SK-N-MC (cell line): ENCODE measurements around the gene PKN3.

Source experiments
- DNase-seq: peaks from one replicate; pipeline ENCODE4 v3.0.0-alpha.2; 2011; ENCODE audit warnings: low read depth, low spot score
- H3K27ac ChIP-seq: fragments of 200-600 bp; sonication (generic); 2 replicates; pipeline ENCODE4 v1.5.1; 2016; ENCODE audit warnings: mixed run types
- H3K36me3 ChIP-seq: fragments of 200-600 bp; sonication (generic); 2 replicates; pipeline ENCODE4 v1.6.1; 2017; ENCODE audit warnings: antibody characterized with exemption, low read length, mixed read lengths; ENCODE audit not compliant: insufficient read depth
- H3K4me3 ChIP-seq: fragments of 200-600 bp; sonication (generic); 2 replicates; pipeline ENCODE4 v1.5.1; 2016
- H3K9ac ChIP-seq: fragments of 200-600 bp; sonication (generic); 2 replicates; pipeline ENCODE4 v1.8.0; 2017; ENCODE audit warnings: mixed run types, mixed read lengths; ENCODE audit not compliant: insufficient read length
- H3K9me3 ChIP-seq: fragments of 200-600 bp; sonication (generic); 2 replicates; pipeline ENCODE4 v1.6.1; 2017; ENCODE audit warnings: low read depth, mild to moderate bottlenecking, antibody characterized with exemption, low read length, moderate library complexity, mixed read lengths
- EZH2 ChIP-seq: fragments of 200-600 bp; sonication (generic); IDR thresholded peaks from one replicate; pipeline ENCODE4 v1.6.1; 2017; ENCODE audit warnings: antibody characterized with exemption
- FOXP2 ChIP-seq: optimal IDR thresholded peaks from 2 replicates; pipeline ENCODE3; 2011; ENCODE audit warnings: mild to moderate bottlenecking, moderate library complexity; ENCODE audit not compliant: insufficient read depth; ENCODE audit errors: extremely low read length, control extremely low read depth
- POLR2AphosphoS5 ChIP-seq: IDR thresholded peaks from 2 replicates; pipeline ENCODE4 v1.6.1; 2012; ENCODE audit warnings: mild to moderate bottlenecking, low read depth, low read length, borderline replicate concordance

The PKN3 gene

DNA sequence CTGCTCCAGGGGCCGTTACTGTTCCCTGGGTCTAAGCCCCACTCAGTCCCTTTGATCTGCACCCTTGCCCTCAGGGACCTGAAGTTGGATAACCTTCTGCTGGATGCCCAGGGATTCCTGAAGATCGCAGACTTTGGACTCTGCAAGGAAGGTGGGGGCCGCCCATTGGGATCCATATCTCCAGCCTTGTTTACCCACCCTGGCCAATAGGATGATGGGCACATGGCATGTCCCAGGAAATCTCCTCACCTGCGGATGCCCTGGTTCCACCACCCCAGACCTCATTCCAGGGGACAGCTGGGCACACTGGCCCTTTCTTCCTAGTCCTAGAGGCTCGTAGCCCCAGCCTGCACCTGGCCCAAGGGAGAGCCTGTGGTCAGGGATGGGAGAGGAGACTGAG, 16.2 kb downstream of the PKN3 start:
- DNase-seq = no peak
- Histone ChIP-seq H3K27ac (no peak overlapping the region), H3K4me3 (no peak overlapping the region), H3K36me3 (peaks cover 3% of the 10 kb centered on the region; the same call in 1 of the 2 replicates), H3K9ac (no peak overlapping the region), H3K9me3 (no peaks in the 10 kb centered on the region)
- TF ChIP-seq POLR2AphosphoS5 (no peak), EZH2 (no peak), FOXP2 (no peak)

DNA sequence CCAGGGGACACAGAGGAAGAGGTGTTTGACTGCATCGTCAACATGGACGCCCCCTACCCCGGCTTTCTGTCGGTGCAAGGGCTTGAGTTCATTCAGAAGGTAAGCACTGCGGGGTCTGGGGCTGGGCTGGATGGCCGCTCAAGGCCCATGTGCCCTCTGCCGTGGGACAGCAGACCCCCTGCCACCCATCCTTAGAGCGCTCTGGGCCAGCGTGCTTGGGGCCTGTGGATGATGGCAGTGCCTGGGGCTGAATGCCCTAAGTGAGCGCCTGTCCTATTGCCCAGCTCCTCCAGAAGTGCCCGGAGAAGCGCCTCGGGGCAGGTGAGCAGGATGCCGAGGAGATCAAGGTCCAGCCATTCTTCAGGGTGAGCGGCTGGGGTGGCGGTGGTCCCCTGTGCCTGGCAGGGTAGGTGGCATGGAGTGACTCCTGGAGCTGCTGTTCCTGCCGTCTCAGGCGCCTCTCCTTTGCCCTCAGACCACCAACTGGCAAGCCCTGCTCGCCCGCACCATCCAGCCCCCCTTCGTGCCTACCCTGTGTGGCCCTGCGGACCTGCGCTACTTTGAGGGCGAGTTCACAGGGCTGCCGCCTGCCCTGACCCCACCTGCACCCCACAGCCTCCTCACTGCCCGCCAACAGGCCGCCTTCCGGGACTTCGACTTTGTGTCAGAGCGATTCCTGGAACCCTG, 17.8 kb downstream of the PKN3 start:
- Histone ChIP-seq H3K4me3 (no peak overlapping the region), H3K9ac (no peak overlapping the region), H3K9me3 (no peaks in the 10 kb centered on the region), H3K36me3 (peaks cover 3% of the 10 kb centered on the region; the same call in 1 of the 2 replicates), H3K27ac (no peak overlapping the region)
- TF ChIP-seq FOXP2 (no peak), EZH2 (no peak), POLR2AphosphoS5 (no peak)
- DNase-seq = no peak

DNA sequence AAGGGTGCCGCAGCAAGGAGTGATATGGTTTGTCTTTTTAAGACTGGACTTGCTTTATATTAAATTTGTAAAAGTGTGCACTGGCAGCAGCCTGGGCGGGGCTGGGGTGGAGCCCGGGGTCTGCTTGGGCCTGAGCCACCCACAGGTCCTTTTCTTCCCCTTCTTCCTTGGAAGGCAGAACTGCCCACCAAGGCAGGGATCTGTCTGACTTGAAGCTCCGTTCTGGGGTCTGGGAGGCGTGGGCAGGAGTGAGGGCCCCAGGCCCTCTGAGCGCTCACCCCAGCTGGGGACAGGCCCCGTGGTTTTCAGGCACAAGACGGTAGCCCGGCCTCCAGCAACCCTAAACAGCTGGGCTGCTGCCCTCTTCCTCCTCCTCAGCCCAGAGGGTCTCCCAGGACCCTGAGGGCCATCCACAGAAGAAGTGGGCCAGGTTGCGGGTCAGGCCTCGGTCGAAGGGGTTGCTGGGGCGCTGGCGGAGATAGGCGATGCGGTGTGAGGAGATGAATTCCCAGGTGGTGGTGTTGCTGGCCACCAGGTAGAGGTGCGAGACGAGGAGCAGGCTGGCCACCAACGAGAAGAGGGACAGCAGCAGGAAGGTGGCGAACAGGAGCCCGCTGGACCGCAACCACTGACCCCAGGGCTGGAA, 18.7 kb downstream of the PKN3 start:
- Histone ChIP-seq H3K9me3 (no peaks in the 10 kb centered on the region), H3K27ac (no peak overlapping the region), H3K9ac (no peak overlapping the region), H3K4me3 (no peak overlapping the region), H3K36me3 (peaks cover 3% of the 10 kb centered on the region; the same call in 1 of the 2 replicates)
- TF ChIP-seq POLR2AphosphoS5 = no peak
- TF ChIP-seq FOXP2 = no peak
- TF ChIP-seq EZH2 = no peak
- DNase-seq = no peak

DNA sequence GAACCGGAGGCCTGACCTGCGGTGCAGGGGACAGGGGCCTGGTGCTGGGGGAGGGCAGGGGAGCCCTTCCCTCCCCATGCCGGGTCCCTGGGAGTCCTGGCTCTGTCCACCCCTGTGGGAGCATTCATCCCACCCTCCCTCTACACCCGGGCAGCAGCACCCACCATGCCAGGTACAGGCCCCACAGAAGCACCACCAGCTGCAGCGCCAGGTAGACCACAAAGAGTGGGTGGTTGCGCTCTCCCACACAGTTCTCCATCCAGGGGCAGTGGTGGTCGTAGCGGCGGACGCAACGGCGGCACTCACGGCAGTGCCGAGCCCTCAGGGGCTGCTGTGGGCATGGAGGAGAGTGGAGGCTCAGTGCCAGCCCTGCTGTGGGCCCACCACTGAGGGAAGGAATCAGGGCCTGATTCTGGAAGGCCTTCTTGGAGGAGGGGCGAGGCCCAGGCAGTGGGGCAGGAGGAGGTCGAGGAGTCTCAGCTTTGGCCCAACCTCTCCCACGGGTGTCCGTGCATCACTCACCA, 19.2 kb downstream of the PKN3 start:
- Histone ChIP-seq H3K27ac (no peak overlapping the region), H3K36me3 (peaks cover 3% of the 10 kb centered on the region; the same call in 1 of the 2 replicates), H3K9ac (no peak overlapping the region), H3K9me3 (no peaks in the 10 kb centered on the region), H3K4me3 (no peak overlapping the region)
- no peak for DNase-seq
- TF ChIP-seq FOXP2 = no peak
- TF ChIP-seq EZH2 = no peak
- TF ChIP-seq POLR2AphosphoS5 = no peak

DNA sequence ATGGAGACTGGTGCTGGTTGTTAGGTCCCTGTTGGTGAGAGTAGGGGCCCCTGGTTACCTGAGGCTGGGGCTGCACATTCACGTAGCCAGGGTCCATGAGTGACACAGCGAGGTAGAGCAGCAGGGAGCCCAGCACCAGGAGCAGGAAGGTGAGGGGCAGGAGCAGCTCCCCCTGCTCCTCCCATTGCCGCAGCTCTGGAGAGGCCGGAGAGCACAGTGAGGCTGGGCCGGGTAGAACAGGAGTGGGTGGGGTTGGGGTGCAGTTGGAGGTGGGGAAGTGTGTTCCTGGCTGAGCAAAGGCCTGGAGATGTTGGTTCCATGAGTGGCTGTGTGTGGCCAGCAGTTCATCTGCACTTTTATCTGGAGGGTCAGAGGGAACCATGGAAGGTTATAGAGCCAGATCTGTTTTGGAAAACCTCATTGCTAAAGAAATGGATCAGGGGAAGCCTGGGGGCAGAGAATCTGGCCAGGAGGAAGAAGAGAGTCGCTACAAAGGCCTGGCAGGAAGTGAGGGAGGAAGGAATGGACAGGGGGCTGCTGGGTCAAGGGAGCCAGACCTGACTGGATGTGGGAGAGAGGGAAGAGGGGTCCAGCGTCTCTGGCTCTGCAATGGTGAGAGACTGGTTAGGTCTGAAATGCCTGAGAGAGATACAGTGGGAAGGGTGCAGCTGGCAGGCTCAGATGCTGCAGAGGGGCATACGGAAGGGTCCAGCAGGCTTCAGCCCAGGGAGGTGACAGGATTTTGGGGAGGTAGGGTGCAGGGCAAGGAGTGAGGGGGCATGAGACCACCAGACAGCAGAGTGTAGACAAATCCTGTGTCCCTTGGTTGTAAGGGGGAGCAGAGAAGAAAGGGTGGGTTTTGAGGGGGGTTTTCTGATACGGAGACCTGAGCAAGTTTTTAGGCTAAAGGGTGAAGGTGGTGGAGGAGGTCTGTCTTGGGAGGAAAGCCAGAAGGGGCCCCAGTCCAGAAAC, 20.4 kb downstream of the PKN3 start:
- Histone ChIP-seq H3K4me3 (peak overlapping the region; percentile 81), H3K27ac (0 out of 2 replicates have a peak overlapping the region, but pooled peaks have one; percentile 17), H3K9me3 (no peaks in the 10 kb centered on the region), H3K9ac (no peak overlapping the region), H3K36me3 (peaks cover 3% of the 10 kb centered on the region; the same call in 1 of the 2 replicates)
- DNase-seq = no peak
- TF ChIP-seq FOXP2 = no peak
- no peak for TF ChIP-seq EZH2
- no peak for TF ChIP-seq POLR2AphosphoS5

DNA sequence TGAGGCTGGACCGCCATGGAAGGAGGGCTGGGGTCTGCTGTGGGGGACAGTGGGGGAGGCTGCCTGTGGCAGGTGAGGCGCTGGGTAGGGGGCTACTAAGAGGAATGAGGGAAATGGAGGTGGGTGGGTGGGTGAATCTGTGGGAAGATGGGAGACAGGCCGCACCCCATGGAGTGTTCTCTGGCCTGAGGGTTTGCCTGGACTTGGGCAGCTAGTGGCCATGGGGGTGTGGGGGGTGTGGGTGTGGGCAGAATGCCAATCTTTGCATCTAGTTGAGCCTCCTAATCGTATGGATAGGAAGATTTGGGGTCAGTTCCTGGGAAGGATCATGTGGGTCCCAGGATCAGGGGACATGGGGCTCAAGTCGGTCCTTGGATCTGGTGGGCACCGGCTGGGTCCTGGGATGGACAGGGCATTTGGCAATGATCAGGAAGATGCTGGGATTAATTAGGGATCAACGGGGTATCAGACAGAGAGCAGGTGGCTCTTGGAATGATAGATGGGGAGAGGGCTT, 21.1 kb downstream of the PKN3 start:
- DNase-seq = no peak
- Histone ChIP-seq H3K27ac (peak overlapping the region; percentile 26; the same call in 1 of the 2 replicates), H3K4me3 (peak overlapping the region; percentile 81), H3K36me3 (peaks cover 3% of the 10 kb centered on the region; the same call in 1 of the 2 replicates), H3K9ac (peak overlapping the region; percentile 76), H3K9me3 (no peaks in the 10 kb centered on the region)
- TF ChIP-seq EZH2 (no peak), FOXP2 (no peak), POLR2AphosphoS5 (no peak)

DNA sequence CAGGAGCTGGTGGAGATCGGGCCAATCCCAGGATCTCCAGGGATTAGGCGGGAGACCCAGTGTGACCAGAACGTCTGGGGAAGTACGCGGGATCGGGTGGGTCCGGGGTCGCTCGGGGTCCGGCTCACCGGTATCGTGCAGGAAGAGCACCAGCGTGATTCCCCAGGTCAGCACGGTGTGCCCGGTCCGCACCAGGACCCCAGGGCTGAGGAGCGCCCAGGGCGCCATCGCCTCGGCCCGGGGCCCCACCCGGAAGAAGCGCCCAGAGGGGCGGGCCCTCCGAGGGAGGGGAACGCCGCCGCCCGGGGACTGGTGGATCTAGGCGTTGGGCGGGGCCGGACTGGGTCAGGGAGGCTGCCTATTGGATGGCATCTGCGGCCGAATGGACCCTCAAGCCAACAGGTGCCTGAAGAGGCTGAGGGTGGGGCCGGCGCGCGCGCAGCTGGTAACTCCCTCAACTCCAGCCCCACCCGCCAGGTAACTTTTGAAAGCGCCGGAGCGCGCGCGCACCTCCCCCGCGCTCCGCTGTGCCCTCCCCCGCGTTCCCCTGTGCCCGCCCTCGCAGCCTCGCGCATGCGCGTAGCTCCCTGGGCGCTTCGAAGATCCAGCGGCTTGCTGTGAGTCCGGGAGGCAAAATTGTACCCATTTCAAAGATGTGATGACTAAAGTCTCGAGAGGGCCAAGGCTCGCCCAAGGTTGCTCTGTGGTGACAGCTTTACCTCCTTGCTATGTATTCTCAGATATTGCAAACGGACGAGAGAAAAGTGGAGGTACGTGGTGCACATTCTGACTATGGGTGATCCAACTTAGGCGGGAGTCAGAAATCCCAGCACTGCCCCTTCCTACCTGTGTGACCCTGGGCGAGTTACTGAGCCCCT, 21.8 kb downstream of the PKN3 start, which contains the start of gene ZDHHC12:
ZDHHC12 (minus strand) TSS at position 262 of the 878 bp plus-strand sequence; CDS start at position 228, 34 bp downstream.
- peak within 1 kb of the TSS; percentile 76 for H3K9ac ChIP-seq
- no peaks in the 10 kb centered on the region for H3K9me3 ChIP-seq
- peaks cover 3% of the 10 kb centered on the region; the same call in 1 of the 2 replicates for H3K36me3 ChIP-seq
- TF ChIP-seq FOXP2 = no peak
- TF ChIP-seq EZH2 = no peak
- peak; percentile 80 for TF ChIP-seq POLR2AphosphoS5
- peak within 1 kb of the TSS; percentile 28; the same call in 1 of the 2 replicates for H3K27ac ChIP-seq
- H3K4me3 ChIP-seq = peak within 1 kb of the TSS; percentile 81
- peak; percentile 79 for DNase-seq
